K562 (cell line): ENCODE data around the gene LMBR1. TPM values are rescaled to one million over a fixed set of nuclear protein-coding genes. Genes with fewer than 3 reads are reported as not detected.

Source experiments
- ATAC-seq: fragments of 200-7000 bp; cut with Tn5 transposase; 3 replicates; pipeline ENCODE4 v1.9.1; 2020; ENCODE audit warnings: moderate library complexity
- BruUV-seq: library from RNA; stranded (reverse); fragments of 400-500 nt; replicated peaks from 2 replicates; lab custom pipeline; 2021; lab: Mats Ljungman, UMichigan
- CTCF ChIA-PET: fragments of 300-600 bp; formaldehyde crosslinking; extraction: SDS; loops from one replicate; lab custom pipeline; 2021; ENCODE audit warnings: low intra/inter-chr PET ratio; lab: Yijun Ruan, JAX
- POLR2A ChIA-PET: fragments of 300-600, 350-650 bp; sonication (Branson Sonifier 250); formaldehyde crosslinking; extraction: SDS; loops from one replicate; lab custom pipeline; 2021; ENCODE audit warnings: antibody characterized with exemption, inconsistent platforms; lab: Yijun Ruan, JAX
- DNase-seq, 4 experiments: peaks; one replicate each; pipeline versions ENCODE4 v3.0.0 to v3.0.0-alpha.2; 2011 to 2018; ENCODE audit warnings: low spot score in 3 of 4, mixed read lengths in 3 of 4; ENCODE audit errors: extremely low read depth in 1 of 4
- FAIRE-seq: peaks from 2 replicates; lab custom pipeline; 2011; peaks lifted over from hg19 to GRCh38; lab: Jason Lieb, UNC
- H2AFZ ChIP-seq: 2 replicates; pipeline ENCODE4 v1.6.0; 2011; ENCODE audit warnings: low read depth, low read length, control low read depth, inconsistent platforms
- H3K27ac ChIP-seq: fragments of 200-600 bp; 3 replicates; pipeline ENCODE4 v1.8.0; 2011; ENCODE audit warnings: low read depth, mild to moderate bottlenecking, control low read depth, inconsistent platforms, low read length, moderate library complexity, mixed read lengths; ENCODE audit errors: extremely low read depth
- H3K27me3 ChIP-seq, 2 experiments: fragments of 300-600 bp in 1 of 2; 2 replicates in 1 of 2; 3 replicates in 1 of 2; pipeline versions ENCODE4 v1.6.0 to v1.8.0; 2011; ENCODE audit warnings: inconsistent platforms in 2 of 2, low read length in 2 of 2, mild to moderate bottlenecking in 1 of 2, mixed read lengths in 1 of 2, moderate library complexity in 1 of 2; ENCODE audit not compliant: control insufficient read depth in 2 of 2, insufficient read depth in 2 of 2
- H3K36me3 ChIP-seq: fragments of 300-600 bp; 3 replicates; pipeline ENCODE4 v1.8.0; 2011; ENCODE audit warnings: mild to moderate bottlenecking, low read length, inconsistent platforms; ENCODE audit not compliant: control insufficient read depth, insufficient read depth
- H3K4me1 ChIP-seq, 2 experiments: fragments of 200-600 bp in 1 of 2; replicated peaks in 1 of 2; 2 replicates in 1 of 2; 3 replicates in 1 of 2; pipeline versions ENCODE4 v1.5.1 to v1.8.0; 2011; ENCODE audit warnings: inconsistent platforms in 2 of 2, low read length in 2 of 2, mild to moderate bottlenecking in 1 of 2, mixed read lengths in 1 of 2, moderate library complexity in 1 of 2; ENCODE audit not compliant: control insufficient read depth in 2 of 2, insufficient read depth in 2 of 2
- H3K4me2 ChIP-seq: 2 replicates; pipeline ENCODE4 v1.6.1; 2011; ENCODE audit warnings: low read length, control low read depth, inconsistent platforms, mixed read lengths; ENCODE audit not compliant: insufficient read depth
- H3K4me3 ChIP-seq: fragments of 200-600 bp; sonication (generic), shearing (Covaris generic); 2 replicates; pipeline ENCODE4 v1.5.1; 2016; ENCODE audit warnings: control low read depth, inconsistent platforms
- H3K79me2 ChIP-seq: fragments of 200-600 bp; 3 replicates; pipeline ENCODE4 v1.8.0; 2011; ENCODE audit warnings: low read length, inconsistent platforms; ENCODE audit not compliant: control insufficient read depth, insufficient read depth
- H3K9ac ChIP-seq, 2 experiments: 2 replicates each; pipeline versions ENCODE4 v1.6.0 to v1.6.1; 2011; ENCODE audit warnings: low read depth in 2 of 2, low read length in 2 of 2, control low read depth in 1 of 2, inconsistent platforms in 1 of 2, mild to moderate bottlenecking in 1 of 2, mixed read lengths in 1 of 2; ENCODE audit not compliant: insufficient read depth in 1 of 2
- H3K9me1 ChIP-seq: one replicate; pipeline ENCODE4 v1.6.0; 2011; ENCODE audit warnings: inconsistent platforms, mild to moderate bottlenecking, low read length, moderate library complexity; ENCODE audit not compliant: control insufficient read depth, insufficient read depth
- H3K9me3 ChIP-seq: replicated peaks from 2 replicates; pipeline ENCODE4 v1.5.1; 2011; ENCODE audit warnings: low read depth, low read length, inconsistent platforms; ENCODE audit not compliant: control insufficient read depth, insufficient read depth
- H4K20me1 ChIP-seq: replicated peaks from 2 replicates; pipeline ENCODE4 v1.6.1; 2011; ENCODE audit warnings: low read length, inconsistent platforms, mixed read lengths; ENCODE audit not compliant: control insufficient read depth, insufficient read depth
- ARID1B ChIP-seq: fragments of 450-650 bp; IDR thresholded peaks from 2 replicates; pipeline ENCODE4 v1.6.1; 2016; ENCODE audit warnings: antibody characterized with exemption, mild to moderate bottlenecking, inconsistent platforms
- CBX2 ChIP-seq: fragments of 200-600 bp; sonication (generic); IDR thresholded peaks from one replicate; pipeline ENCODE4 v1.6.1; 2012; ENCODE audit warnings: mild to moderate bottlenecking, low read length, inconsistent platforms; ENCODE audit not compliant: insufficient read depth, poor library complexity, severe bottlenecking
- CHCHD3 ChIP-seq: fragments of 250-450 bp; sonication (Bioruptor Pico); IDR thresholded peaks from 2 replicates; pipeline ENCODE4 v2.1.2; 2022; ENCODE audit warnings: mild to moderate bottlenecking
- CXXC5 ChIP-seq: fragments of 250-450 bp; sonication (Bioruptor Pico); IDR thresholded peaks from 2 replicates; pipeline ENCODE4 v1.8.0; 2022; ENCODE audit warnings: inconsistent platforms, mild to moderate bottlenecking, moderate library complexity
- HDAC6 ChIP-seq: IDR thresholded peaks from 2 replicates; pipeline ENCODE4 v1.6.1; 2012; ENCODE audit warnings: low read depth, mild to moderate bottlenecking, control low read depth, inconsistent platforms, low read length, moderate library complexity
- HIVEP1 ChIP-seq: fragments of 250-450 bp; sonication (Bioruptor Pico); IDR thresholded peaks from 2 replicates; pipeline ENCODE4 v1.4.0; 2020; ENCODE audit warnings: mild to moderate bottlenecking
- SMARCA5 ChIP-seq: fragments of 450-650 bp; IDR thresholded peaks from 2 replicates; pipeline ENCODE4 v1.6.1; 2016
- SP2 ChIP-seq: IDR thresholded peaks from 2 replicates; pipeline ENCODE4 v1.6.1; 2011; ENCODE audit warnings: mild to moderate bottlenecking, low read depth, low read length, moderate library complexity; ENCODE audit not compliant: poor library complexity, severe bottlenecking; ENCODE audit errors: extremely low read depth
- TGIF2 ChIP-seq: sonication (generic); formaldehyde crosslinking; IDR thresholded peaks from 2 replicates; pipeline ENCODE4 v1.8.1; 2022; ENCODE audit warnings: mild to moderate bottlenecking, missing genetic modification reagents, moderate library complexity
- TRIM24 ChIP-seq, 2 experiments: fragments of 450-650 bp; IDR thresholded peaks; 2 replicates each; pipeline ENCODE4 v1.6.1; 2016
- ZNF134 ChIP-seq: fragments of 250-450 bp; sonication (Bioruptor Pico); conservative IDR thresholded peaks from 2 replicates; pipeline ENCODE4 v1.4.0; 2020
- WGBS: fragments of 100-300 bp; shearing (Covaris generic); methylation state at CpG from one replicate; pipeline ENCODE4 v1.1.6; 2016; ENCODE audit warnings: low coverage, mixed read lengths; ENCODE audit not compliant: insufficient coverage; ENCODE audit errors: missing lambda C conversion rate; 5-methylcytosine and 5-hydroxymethylcytosine counted together
- in situ Hi-C: fragments of 300-500 bp; cut with MboI; formaldehyde crosslinking; loops from 4 replicates; pipeline ENCODE4 v1.15.0; 2018; ENCODE audit warnings: inconsistent platforms, mixed read lengths
- intact Hi-C: fragments of 100-400 bp; cut with micrococcal nuclease; formaldehyde crosslinking; loops from 2 replicates; pipeline ENCODE4 v1.14.2; 2022
- polyA plus RNA-seq, 8 experiments: library from polyadenylated mRNA; depleted of rRNA in 4 of 8; stranded (reverse) in 5 of 8; unstranded in 3 of 8; fragments of >200 nt; fragmentation: Nextera tagmentation in 2 of 8; fragmentation: Illumina TruSeq in 1 of 8; extraction: Ambion mirVana in 2 of 8; extraction: Trizol in 1 of 8; gene quantifications; 2 replicates each; pipeline versions ENCODE4 v1.2.1 to v1.2.3, GENCODE V29; 2011 to 2014; ENCODE audit warnings: inconsistent platforms in 1 of 8, missing spikeins in 1 of 8
- total RNA-seq, 7 experiments: library from RNA; depleted of rRNA in 6 of 7; stranded (reverse); fragments of >200 nt in 6 of 7; fragmentation: Illumina TruSeq in 2 of 7; extraction: Trizol in 2 of 7; gene quantifications; 2 replicates each; pipeline versions ENCODE4 v1.2.1 to v1.2.3, GENCODE V29; 2011 to 2021; ENCODE audit warnings: low replicate concordance in 1 of 7
- TF ChIP-seq, protein P1 (sequence below): sonication (generic); formaldehyde crosslinking; IDR thresholded peaks from 2 replicates; pipeline ENCODE4 v1.8.0; 2023; ENCODE audit warnings: mild to moderate bottlenecking, missing genetic modification reagents
- TF ChIP-seq, protein P2 (sequence below): fragments of 250-450 bp; sonication (Bioruptor Pico); IDR thresholded peaks from 2 replicates; pipeline ENCODE4 v1.4.0; 2020

The LMBR1 gene
- total and polyA plus RNA-seq, 9 of the 15 experiments (the other 6 are each of a cell fraction or from before 2014, with no cell fraction given), result 7.7 to 90.0 (median 59.9) TPM

DNA sequence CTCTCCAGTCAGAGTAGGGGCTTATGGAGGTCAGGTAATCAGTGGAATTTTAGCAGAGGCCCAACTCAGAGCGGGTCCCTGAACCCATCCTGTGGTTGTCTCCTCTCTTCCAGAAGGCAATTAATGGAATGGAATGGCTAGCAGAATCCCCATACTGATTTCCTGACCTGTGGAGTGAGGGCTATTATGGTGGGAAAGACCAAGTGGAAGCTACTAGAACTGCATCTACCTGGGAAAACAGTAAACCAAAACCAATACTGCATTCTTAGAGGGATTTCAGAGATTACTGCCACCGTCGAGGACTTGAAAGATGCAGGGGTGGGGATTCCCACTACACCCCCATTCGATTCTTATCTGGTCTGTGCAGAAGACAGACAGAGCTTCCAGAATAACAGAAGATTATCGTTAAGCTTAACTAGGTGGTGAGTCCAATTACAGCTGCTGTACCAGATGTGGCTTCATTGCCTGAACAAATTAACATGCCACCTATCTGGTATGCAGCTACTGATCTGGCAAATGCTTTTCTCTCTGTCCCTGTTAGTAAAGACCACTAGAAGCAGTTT lies 73.2 kb downstream of the LMBR1 start:
- CTCF ChIA-PET, result interaction anchor here (1.1 to 1.4 kb wide), 2 partner anchors 169 to 1004 kb away, joined by 3 to 5 read pairs; no protein-coding TSS in a partner anchor
- H3K9ac ChIP-seq, result no peak overlapping the region
- FAIRE-seq, result peak; percentile 11
- ATAC-seq, result peak; percentile 66
- in situ Hi-C loops, result loop anchor here (10.0 kb wide), 1 partner anchor 1005 kb away; the partner anchor contains the start of gene SHH
- intact Hi-C loops, result loop anchor here (10.0 kb wide), 1 partner anchor 275 kb away; no protein-coding TSS in a partner anchor
- no peaks in the 10 kb centered on the region for H3K9me3 ChIP-seq
- peak; percentile 36 to 65 (median 49) for DNase-seq
- no peak overlapping the region for H2AFZ ChIP-seq
- H3K79me2 ChIP-seq, result no peaks in the 10 kb centered on the region
- H3K4me1 ChIP-seq, result peaks cover 4 to 11% of the 10 kb centered on the region in 2 experiments
- no peak overlapping the region for H3K27ac ChIP-seq
- no peaks in the 10 kb centered on the region for H4K20me1 ChIP-seq
- peak overlapping the region; percentile 10; the same call in 1 of the 2 replicates for H3K4me2 ChIP-seq
- POLR2A ChIA-PET, result interaction anchor here (0.6 to 1.0 kb wide), 2 partner anchors 18 to 39 kb away, joined by 3 to 5 read pairs; no protein-coding TSS in a partner anchor
- no peaks in the 10 kb centered on the region for H3K27me3 ChIP-seq
- H3K4me3 ChIP-seq, result no peak overlapping the region
- whole genome bisulfite sequencing, result 12% methylated on average over 5 of the region's 5 CpGs
- H3K9me1 ChIP-seq, result peaks cover 2% of the 10 kb centered on the region
- no TSS peak for BruUV-seq
- peaks cover 34% of the 10 kb centered on the region; the same call in 2 of the 3 replicates for H3K36me3 ChIP-seq
- TF ChIP-seq CHCHD3 (CRISPR knock-in tag) (no peak), HDAC6 (no peak), ZNF134 (CRISPR knock-in tag) (no peak), HIVEP1 (CRISPR knock-in tag) (no peak), SMARCA5 (no peak), SP2 (no peak), ARID1B (peak; percentile 67), CXXC5 (CRISPR knock-in tag) (no peak), TRIM24 (IDR thresholded peaks at IDR 0.05) (peak in 1 of 2 experiments; percentile 45; a peak in 1 of 4 replicates), TGIF2 (CRISPR knock-in tag) (no peak), CBX2 (no peak)
- TF ChIP-seq, protein P1, sequence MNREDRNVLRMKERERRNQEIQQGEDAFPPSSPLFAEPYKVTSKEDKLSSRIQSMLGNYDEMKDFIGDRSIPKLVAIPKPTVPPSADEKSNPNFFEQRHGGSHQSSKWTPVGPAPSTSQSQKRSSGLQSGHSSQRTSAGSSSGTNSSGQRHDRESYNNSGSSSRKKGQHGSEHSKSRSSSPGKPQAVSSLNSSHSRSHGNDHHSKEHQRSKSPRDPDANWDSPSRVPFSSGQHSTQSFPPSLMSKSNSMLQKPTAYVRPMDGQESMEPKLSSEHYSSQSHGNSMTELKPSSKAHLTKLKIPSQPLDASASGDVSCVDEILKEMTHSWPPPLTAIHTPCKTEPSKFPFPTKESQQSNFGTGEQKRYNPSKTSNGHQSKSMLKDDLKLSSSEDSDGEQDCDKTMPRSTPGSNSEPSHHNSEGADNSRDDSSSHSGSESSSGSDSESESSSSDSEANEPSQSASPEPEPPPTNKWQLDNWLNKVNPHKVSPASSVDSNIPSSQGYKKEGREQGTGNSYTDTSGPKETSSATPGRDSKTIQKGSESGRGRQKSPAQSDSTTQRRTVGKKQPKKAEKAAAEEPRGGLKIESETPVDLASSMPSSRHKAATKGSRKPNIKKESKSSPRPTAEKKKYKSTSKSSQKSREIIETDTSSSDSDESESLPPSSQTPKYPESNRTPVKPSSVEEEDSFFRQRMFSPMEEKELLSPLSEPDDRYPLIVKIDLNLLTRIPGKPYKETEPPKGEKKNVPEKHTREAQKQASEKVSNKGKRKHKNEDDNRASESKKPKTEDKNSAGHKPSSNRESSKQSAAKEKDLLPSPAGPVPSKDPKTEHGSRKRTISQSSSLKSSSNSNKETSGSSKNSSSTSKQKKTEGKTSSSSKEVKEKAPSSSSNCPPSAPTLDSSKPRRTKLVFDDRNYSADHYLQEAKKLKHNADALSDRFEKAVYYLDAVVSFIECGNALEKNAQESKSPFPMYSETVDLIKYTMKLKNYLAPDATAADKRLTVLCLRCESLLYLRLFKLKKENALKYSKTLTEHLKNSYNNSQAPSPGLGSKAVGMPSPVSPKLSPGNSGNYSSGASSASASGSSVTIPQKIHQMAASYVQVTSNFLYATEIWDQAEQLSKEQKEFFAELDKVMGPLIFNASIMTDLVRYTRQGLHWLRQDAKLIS (CRISPR knock-in tag), result 0 out of 2 replicates have a peak, but pooled peaks have one; percentile 12
- TF ChIP-seq, protein P2, sequence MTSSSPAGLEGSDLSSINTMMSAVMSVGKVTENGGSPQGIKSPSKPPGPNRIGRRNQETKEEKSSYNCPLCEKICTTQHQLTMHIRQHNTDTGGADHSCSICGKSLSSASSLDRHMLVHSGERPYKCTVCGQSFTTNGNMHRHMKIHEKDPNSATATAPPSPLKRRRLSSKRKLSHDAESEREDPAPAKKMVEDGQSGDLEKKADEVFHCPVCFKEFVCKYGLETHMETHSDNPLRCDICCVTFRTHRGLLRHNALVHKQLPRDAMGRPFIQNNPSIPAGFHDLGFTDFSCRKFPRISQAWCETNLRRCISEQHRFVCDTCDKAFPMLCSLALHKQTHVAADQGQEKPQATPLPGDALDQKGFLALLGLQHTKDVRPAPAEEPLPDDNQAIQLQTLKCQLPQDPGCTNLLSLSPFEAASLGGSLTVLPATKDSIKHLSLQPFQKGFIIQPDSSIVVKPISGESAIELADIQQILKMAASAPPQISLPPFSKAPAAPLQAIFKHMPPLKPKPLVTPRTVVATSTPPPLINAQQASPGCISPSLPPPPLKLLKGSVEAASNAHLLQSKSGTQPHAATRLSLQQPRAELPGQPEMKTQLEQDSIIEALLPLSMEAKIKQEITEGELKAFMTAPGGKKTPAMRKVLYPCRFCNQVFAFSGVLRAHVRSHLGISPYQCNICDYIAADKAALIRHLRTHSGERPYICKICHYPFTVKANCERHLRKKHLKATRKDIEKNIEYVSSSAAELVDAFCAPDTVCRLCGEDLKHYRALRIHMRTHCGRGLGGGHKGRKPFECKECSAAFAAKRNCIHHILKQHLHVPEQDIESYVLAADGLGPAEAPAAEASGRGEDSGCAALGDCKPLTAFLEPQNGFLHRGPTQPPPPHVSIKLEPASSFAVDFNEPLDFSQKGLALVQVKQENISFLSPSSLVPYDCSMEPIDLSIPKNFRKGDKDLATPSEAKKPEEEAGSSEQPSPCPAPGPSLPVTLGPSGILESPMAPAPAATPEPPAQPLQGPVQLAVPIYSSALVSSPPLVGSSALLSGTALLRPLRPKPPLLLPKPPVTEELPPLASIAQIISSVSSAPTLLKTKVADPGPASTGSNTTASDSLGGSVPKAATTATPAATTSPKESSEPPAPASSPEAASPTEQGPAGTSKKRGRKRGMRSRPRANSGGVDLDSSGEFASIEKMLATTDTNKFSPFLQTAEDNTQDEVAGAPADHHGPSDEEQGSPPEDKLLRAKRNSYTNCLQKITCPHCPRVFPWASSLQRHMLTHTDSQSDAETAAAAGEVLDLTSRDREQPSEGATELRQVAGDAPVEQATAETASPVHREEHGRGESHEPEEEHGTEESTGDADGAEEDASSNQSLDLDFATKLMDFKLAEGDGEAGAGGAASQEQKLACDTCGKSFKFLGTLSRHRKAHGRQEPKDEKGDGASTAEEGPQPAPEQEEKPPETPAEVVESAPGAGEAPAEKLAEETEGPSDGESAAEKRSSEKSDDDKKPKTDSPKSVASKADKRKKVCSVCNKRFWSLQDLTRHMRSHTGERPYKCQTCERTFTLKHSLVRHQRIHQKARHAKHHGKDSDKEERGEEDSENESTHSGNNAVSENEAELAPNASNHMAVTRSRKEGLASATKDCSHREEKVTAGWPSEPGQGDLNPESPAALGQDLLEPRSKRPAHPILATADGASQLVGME (CRISPR knock-in tag), result no peak
